GM12878 (cell line): ENCODE data around the gene PRL. TPM values are rescaled to one million over a fixed set of nuclear protein-coding genes. Genes with fewer than 3 reads are reported as not detected.

Experiments used
- ATAC-seq: fragments of 200-7000 bp; cut with Tn5 transposase; 3 replicates; pipeline ENCODE4 v1.9.1; 2020; ENCODE audit warnings: mild to moderate bottlenecking, moderate library complexity
- BruUV-seq: library from RNA; stranded (reverse); fragments of 400-500 nt; replicated peaks from 2 replicates; lab custom pipeline; 2021; lab: Mats Ljungman, UMichigan
- CTCF ChIA-PET: fragments of 300-600 bp; sonication (Branson Sonifier 250); formaldehyde crosslinking; extraction: SDS; loops from one replicate; lab custom pipeline; 2021; ENCODE audit warnings: inconsistent platforms; lab: Yijun Ruan, JAX
- POLR2A ChIA-PET: fragments of 350-600 bp; formaldehyde crosslinking; extraction: SDS; loops from one replicate; lab custom pipeline; 2021; ENCODE audit warnings: inconsistent platforms; lab: Charles Lee
- RAD21 ChIA-PET: fragments of 300-600 bp; sonication (Branson Sonifier 250); formaldehyde crosslinking; loops from one replicate; lab custom pipeline; 2023; ENCODE audit warnings: antibody characterized with exemption; ENCODE audit not compliant: unreplicated experiment; lab: Charles Lee
- SMC1A ChIA-PET: fragments of 300-600 bp; sonication (Branson Sonifier 250); formaldehyde crosslinking; loops from one replicate; lab custom pipeline; 2023; ENCODE audit not compliant: unreplicated experiment, uncharacterized antibody; lab: Charles Lee
- DNase-seq: peaks from one replicate; pipeline ENCODE4 v3.0.0-alpha.2; 2011; ENCODE audit warnings: low read depth, low spot score
- FAIRE-seq: peaks from 3 replicates; lab custom pipeline; 2011; peaks lifted over from hg19 to GRCh38; lab: Jason Lieb, UNC
- H2AFZ ChIP-seq: 2 replicates; pipeline ENCODE4 v1.6.0; 2011; ENCODE audit warnings: low read depth, low read length, control low read depth; ENCODE audit not compliant: control insufficient read depth
- H3K27ac ChIP-seq: 2 replicates; pipeline ENCODE4 v1.5.1; 2011; ENCODE audit warnings: control low read depth; ENCODE audit not compliant: control insufficient read depth, insufficient read depth
- H3K27me3 ChIP-seq, 2 experiments: replicated peaks in 1 of 2; 2 replicates each; pipeline versions ENCODE4 v1.6.0 to v1.6.1; 2011; ENCODE audit warnings: low read length in 1 of 2; ENCODE audit not compliant: control insufficient read depth in 2 of 2, insufficient read depth in 2 of 2
- H3K36me3 ChIP-seq, 2 experiments: 2 replicates each; pipeline ENCODE4 v1.5.1; 2011; ENCODE audit warnings: low read length in 1 of 2; ENCODE audit not compliant: control insufficient read depth in 2 of 2, insufficient read depth in 2 of 2
- H3K4me1 ChIP-seq: 2 replicates; pipeline ENCODE4 v1.6.1; 2011; ENCODE audit warnings: mild to moderate bottlenecking, low read length, moderate library complexity, mixed read lengths; ENCODE audit not compliant: control insufficient read depth, insufficient read depth
- H3K4me2 ChIP-seq: 2 replicates; pipeline ENCODE4 v1.6.0; 2011; ENCODE audit warnings: control low read depth; ENCODE audit not compliant: control insufficient read depth, insufficient read depth
- H3K4me3 ChIP-seq: fragments of 200-600 bp; sonication (generic); 2 replicates; pipeline ENCODE4 v1.5.1; 2016
- H3K79me2 ChIP-seq: 2 replicates; pipeline ENCODE4 v1.6.0; 2011; ENCODE audit warnings: low read length; ENCODE audit not compliant: control insufficient read depth, insufficient read depth
- H3K9ac ChIP-seq: 2 replicates; pipeline ENCODE4 v1.8.0; 2011; ENCODE audit warnings: low read length, control low read depth, mixed read lengths; ENCODE audit not compliant: control insufficient read depth, insufficient read depth
- H3K9me3 ChIP-seq: replicated peaks from 3 replicates; pipeline ENCODE4 v1.5.1; 2011; ENCODE audit warnings: mild to moderate bottlenecking, low read length; ENCODE audit not compliant: control insufficient read depth, insufficient read depth
- H4K20me1 ChIP-seq: 2 replicates; pipeline ENCODE4 v1.6.0; 2011; ENCODE audit not compliant: control insufficient read depth, insufficient read depth
- DPF2 ChIP-seq: fragments of 450-650 bp; IDR thresholded peaks from 2 replicates; pipeline ENCODE4 v1.6.1; 2017; ENCODE audit warnings: mild to moderate bottlenecking
- FOXM1 ChIP-seq: IDR thresholded peaks from 2 replicates; pipeline ENCODE4 v1.6.1; 2012; ENCODE audit warnings: low read depth, mild to moderate bottlenecking, inconsistent platforms, low read length, moderate library complexity
- HCFC1 ChIP-seq: fragments of 150-350 bp; IDR thresholded peaks from 2 replicates; pipeline ENCODE4 v1.6.1; 2014; ENCODE audit warnings: low read length
- HDGF ChIP-seq: fragments of 450-650 bp; IDR thresholded peaks from 2 replicates; pipeline ENCODE4 v1.6.1; 2016; ENCODE audit warnings: antibody characterized with exemption
- JUNB ChIP-seq: IDR thresholded peaks from 2 replicates; pipeline ENCODE4 v1.6.1; 2016; ENCODE audit warnings: antibody characterized with exemption, mild to moderate bottlenecking
- SMAD1 ChIP-seq: fragments of 450-650 bp; IDR thresholded peaks from 2 replicates; pipeline ENCODE4 v1.6.1; 2018; ENCODE audit warnings: mild to moderate bottlenecking, low read depth; ENCODE audit not compliant: partially characterized antibody
- STAT1 ChIP-seq: fragments of 450-650 bp; conservative IDR thresholded peaks from 2 replicates; pipeline ENCODE4 v1.6.1; 2014; ENCODE audit warnings: antibody characterized with exemption, mild to moderate bottlenecking
- TAF1 ChIP-seq: IDR thresholded peaks from 2 replicates; pipeline ENCODE4 v1.6.1; 2011; ENCODE audit warnings: mild to moderate bottlenecking, low read depth, low read length, borderline replicate concordance
- ZBED1 ChIP-seq: IDR thresholded peaks from 2 replicates; pipeline ENCODE4 v1.6.1; 2016; ENCODE audit warnings: borderline replicate concordance
- ZNF24 ChIP-seq: fragments of 450-650 bp; IDR thresholded peaks from 2 replicates; pipeline ENCODE4 v1.6.1; 2017; ENCODE audit warnings: antibody characterized with exemption, mild to moderate bottlenecking
- WGBS: methylation state at CpG from one replicate; pipeline ENCODE4 v1.1.6; 2016; ENCODE audit warnings: low lambda C conversion rate; ENCODE audit not compliant: insufficient replicate concordance, insufficient coverage; ENCODE audit errors: missing lambda C conversion rate; 5-methylcytosine and 5-hydroxymethylcytosine counted together
- in situ Hi-C: fragments of 300-500 bp; cut with MboI; formaldehyde crosslinking; loops from 9 replicates; pipeline ENCODE4 v1.14.3; 2018; ENCODE audit warnings: mixed read lengths
- intact Hi-C: fragments of 100-400 bp; cut with micrococcal nuclease; formaldehyde crosslinking; loops from one replicate; pipeline ENCODE4 v1.14.2; 2022; ENCODE audit not compliant: unreplicated experiment
- polyA plus RNA-seq, 11 experiments: library from polyadenylated mRNA; depleted of rRNA in 4 of 11; unstranded in 6 of 11; stranded (reverse) in 5 of 11; fragments of >200 nt; fragmentation: Nextera tagmentation in 4 of 11; fragmentation: Illumina TruSeq in 1 of 11; extraction: Ambion mirVana in 4 of 11; extraction: Trizol in 1 of 11; gene quantifications; 1 replicate in 1 of 11; 2 replicates in 10 of 11; pipeline versions ENCODE4 v1.2.1 to v1.2.3, GENCODE V29; 2011 to 2016; ENCODE audit warnings: inconsistent platforms in 2 of 11, missing spikeins in 2 of 11, low read depth in 1 of 11
- total RNA-seq, 4 experiments: library from RNA; depleted of rRNA in 3 of 4; stranded (reverse); fragments of >200 nt in 3 of 4; fragmentation: Illumina TruSeq in 1 of 4; extraction: Trizol in 1 of 4; gene quantifications; 2 replicates each; pipeline versions ENCODE4 v1.2.1 to v1.2.3, GENCODE V29; 2013 to 2021
- TF ChIP-seq, protein P1 (sequence below): IDR thresholded peaks from 2 replicates; pipeline ENCODE4 v1.6.1; 2011; ENCODE audit warnings: low read depth, mild to moderate bottlenecking, low read length, moderate library complexity, borderline replicate concordance; ENCODE audit errors: extremely low read depth
- TF ChIP-seq, protein P2 (sequence below): fragments of 450-650 bp; formaldehyde crosslinking; IDR thresholded peaks from 2 replicates; pipeline ENCODE4 v1.4.0; 2022; ENCODE audit warnings: mild to moderate bottlenecking, moderate library complexity
- TF ChIP-seq, protein P3 (sequence below): IDR thresholded peaks from 2 replicates; pipeline ENCODE4 v1.6.1; 2011; ENCODE audit warnings: borderline replicate concordance, low read depth, mild to moderate bottlenecking, moderate library complexity, low read length; ENCODE audit not compliant: insufficient read depth, poor library complexity, severe bottlenecking

Gene PRL
- total and polyA plus RNA-seq, 10 of the 15 experiments (the other 5 are each of a cell fraction or from before 2014, with no cell fraction given): 0.05 to 34.9 (median 23.5) TPM

DNA sequence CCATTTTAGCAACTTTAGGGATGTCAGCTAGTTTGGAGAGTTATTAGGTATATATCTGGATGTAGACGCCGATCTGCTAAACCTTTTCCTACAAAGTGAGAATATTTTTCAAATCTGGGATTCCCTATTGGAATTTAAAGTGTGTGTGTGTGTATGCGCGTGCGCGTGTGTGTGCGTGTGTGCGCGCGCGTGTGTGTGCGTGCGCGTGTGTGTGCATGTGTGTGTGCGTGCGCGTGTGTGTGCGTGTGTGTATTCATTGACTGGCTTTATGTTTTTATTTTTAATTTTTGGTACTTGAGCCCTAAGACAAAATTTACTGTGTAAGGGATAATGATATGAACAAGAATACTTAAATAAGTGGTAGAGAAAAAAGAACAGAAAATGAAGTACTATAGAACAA, 8.1 kb downstream of the PRL start:
- ChIA-PET POLR2A (no interaction called here), SMC1A (no interaction called here)

DNA sequence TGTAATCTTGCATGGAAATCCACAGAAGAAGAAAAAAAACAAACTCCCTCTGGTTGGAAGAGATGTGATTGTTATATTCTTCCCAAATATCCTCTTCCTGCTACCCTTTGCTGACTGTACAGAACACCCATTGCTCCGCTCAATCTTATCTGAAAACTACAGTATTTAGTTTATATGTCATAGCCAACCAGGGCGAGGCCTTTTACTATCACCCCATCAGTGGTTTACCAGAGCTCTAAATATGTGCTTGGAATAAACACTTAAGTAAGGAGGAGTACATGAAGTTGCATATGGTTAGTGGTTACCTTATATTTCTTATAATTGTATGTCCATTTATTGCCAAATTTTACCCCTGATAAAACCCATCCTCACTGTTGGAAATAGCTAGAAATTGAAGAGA, 12.2 kb downstream of the PRL start:
- Histone ChIP-seq H2AFZ (no peak overlapping the region), H3K79me2 (no peaks in the 10 kb centered on the region), H4K20me1 (no peaks in the 10 kb centered on the region), H3K9ac (no peak overlapping the region), H3K4me1 (peaks cover 3% of the 10 kb centered on the region), H3K36me3 (no peaks in the 10 kb centered on the region)
- in situ Hi-C loops: no loop called here
- RAD21 ChIA-PET: no interaction called here
- BruUV-seq: no TSS peak
- DNase-seq: no peak
- TF ChIP-seq, protein P1, sequence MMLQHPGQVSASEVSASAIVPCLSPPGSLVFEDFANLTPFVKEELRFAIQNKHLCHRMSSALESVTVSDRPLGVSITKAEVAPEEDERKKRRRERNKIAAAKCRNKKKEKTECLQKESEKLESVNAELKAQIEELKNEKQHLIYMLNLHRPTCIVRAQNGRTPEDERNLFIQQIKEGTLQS: no peak
- TF ChIP-seq ZNF24 (no peak), STAT1 (no peak), FOXM1 (no peak), HCFC1 (no peak), DPF2 (no peak), SMAD1 (no peak), ZBED1 (no peak)
- TF ChIP-seq, protein P2, sequence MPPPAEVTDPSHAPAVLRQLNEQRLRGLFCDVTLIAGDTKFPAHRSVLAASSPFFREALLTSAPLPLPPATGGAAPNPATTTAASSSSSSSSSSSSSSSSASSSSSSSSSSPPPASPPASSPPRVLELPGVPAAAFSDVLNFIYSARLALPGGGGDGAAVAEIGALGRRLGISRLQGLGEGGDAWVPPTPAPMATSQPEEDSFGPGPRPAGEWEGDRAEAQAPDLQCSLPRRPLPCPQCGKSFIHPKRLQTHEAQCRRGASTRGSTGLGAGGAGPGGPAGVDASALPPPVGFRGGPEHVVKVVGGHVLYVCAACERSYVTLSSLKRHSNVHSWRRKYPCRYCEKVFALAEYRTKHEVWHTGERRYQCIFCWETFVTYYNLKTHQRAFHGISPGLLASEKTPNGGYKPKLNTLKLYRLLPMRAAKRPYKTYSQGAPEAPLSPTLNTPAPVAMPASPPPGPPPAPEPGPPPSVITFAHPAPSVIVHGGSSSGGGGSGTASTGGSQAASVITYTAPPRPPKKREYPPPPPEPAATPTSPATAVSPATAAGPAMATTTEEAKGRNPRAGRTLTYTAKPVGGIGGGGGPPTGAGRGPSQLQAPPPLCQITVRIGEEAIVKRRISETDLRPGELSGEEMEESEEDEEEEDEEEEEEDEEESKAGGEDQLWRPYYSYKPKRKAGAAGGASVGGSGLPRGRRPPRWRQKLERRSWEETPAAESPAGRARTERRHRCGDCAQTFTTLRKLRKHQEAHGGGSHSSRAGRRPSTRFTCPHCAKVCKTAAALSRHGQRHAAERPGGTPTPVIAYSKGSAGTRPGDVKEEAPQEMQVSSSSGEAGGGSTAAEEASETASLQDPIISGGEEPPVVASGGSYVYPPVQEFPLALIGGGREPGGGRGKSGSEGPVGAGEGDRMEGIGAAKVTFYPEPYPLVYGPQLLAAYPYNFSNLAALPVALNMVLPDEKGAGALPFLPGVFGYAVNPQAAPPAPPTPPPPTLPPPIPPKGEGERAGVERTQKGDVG (CRISPR knock-in tag): no peak
- TF ChIP-seq, all 136 proteins: peak for 0
- no peaks in the 10 kb centered on the region; the same call in 2 of the 3 replicates for H3K9me3 ChIP-seq
- H3K27ac ChIP-seq: no peak overlapping the region
- no peak overlapping the region for H3K4me3 ChIP-seq
- no peaks in the 10 kb centered on the region for H3K27me3 ChIP-seq
- intact Hi-C loops: no loop called here
- ChIA-PET SMC1A (interaction anchor here (0.7 to 1.3 kb wide), 2 partner anchors 16 to 20 kb away, joined by 3 to 4 read pairs; no protein-coding TSS in a partner anchor), POLR2A (interaction anchor here (0.6 kb wide), 1 partner anchor 19 kb away, joined by 5 read pairs; no protein-coding TSS in a partner anchor), CTCF (no interaction called here)
- ATAC-seq (no peak), FAIRE-seq (no peak)
- no peak overlapping the region for H3K4me2 ChIP-seq
- 52% methylated on average over 2 of the region's 2 CpGs for WGBS

More for the DNA sequence above, 8.1 kb downstream of the PRL start:
- Histone ChIP-seq H4K20me1 (no peaks in the 10 kb centered on the region), H3K9ac (no peak overlapping the region), H3K9me3 (no peaks in the 10 kb centered on the region; the same call in 2 of the 3 replicates), H3K4me1 (no peaks in the 10 kb centered on the region), H3K27me3 (no peaks in the 10 kb centered on the region), H3K4me2 (no peak overlapping the region), H3K36me3 (no peaks in the 10 kb centered on the region), H2AFZ (no peak overlapping the region), H3K27ac (no peak overlapping the region), H3K4me3 (no peak overlapping the region), H3K79me2 (no peaks in the 10 kb centered on the region)
- no peak for FAIRE-seq
- no peak for ATAC-seq
- WGBS: 91% methylated on average over 18 of the region's 18 CpGs
- DNase-seq: no peak
- ChIA-PET RAD21 (no interaction called here), CTCF (no interaction called here)
- in situ Hi-C loops: no loop called here
- intact Hi-C loops: no loop called here
- BruUV-seq: no TSS peak
- TF ChIP-seq JUNB (no peak), HDGF (no peak), FOXM1 (no peak), TAF1 (no peak)
- TF ChIP-seq, protein P3, sequence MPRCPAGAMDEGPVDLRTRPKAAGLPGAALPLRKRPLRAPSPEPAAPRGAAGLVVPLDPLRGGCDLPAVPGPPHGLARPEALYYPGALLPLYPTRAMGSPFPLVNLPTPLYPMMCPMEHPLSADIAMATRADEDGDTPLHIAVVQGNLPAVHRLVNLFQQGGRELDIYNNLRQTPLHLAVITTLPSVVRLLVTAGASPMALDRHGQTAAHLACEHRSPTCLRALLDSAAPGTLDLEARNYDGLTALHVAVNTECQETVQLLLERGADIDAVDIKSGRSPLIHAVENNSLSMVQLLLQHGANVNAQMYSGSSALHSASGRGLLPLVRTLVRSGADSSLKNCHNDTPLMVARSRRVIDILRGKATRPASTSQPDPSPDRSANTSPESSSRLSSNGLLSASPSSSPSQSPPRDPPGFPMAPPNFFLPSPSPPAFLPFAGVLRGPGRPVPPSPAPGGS: peak; percentile 71
